Measurements from ENCODE around the gene UGT1A1.

- no peak for TF ChIP-seq CTCF (IDR thresholded peaks at IDR 0.05; ENCODE audit: insufficient read depth, low read length)
- TF ChIP-seq REST (IDR thresholded peaks at IDR 0.05; ENCODE audit: insufficient replicate concordance, low read depth) = no peak
- TF ChIP-seq POLR2AphosphoS5 (IDR thresholded peaks at IDR 0.05; ENCODE audit: low read depth) = no peak
Measured at GRCh38 chr2:233758849-233759248, 1.2 kb upstream of the UGT1A1 start.
